Fibroblast of gingiva (primary cell): Measurements from ENCODE around the gene SMC2.

Experiments used
- DNase-seq: peaks from one replicate; pipeline ENCODE4 v3.0.0-alpha.2; 2011; ENCODE audit warnings: low read depth

SMC2 gene

GRCh38 chr9:104107799-104108198 is 13.7 kb downstream of the SMC2 start:
- DNase-seq: no peak

GRCh38 chr9:104108315-104108714 is 14.2 kb downstream of the SMC2 start:
- DNase-seq: no peak

- no peak for DNase-seq
Observed at GRCh38 chr9:104110509-104110908, 16.4 kb downstream of the SMC2 start.

- DNase-seq: peak; percentile 46
Observed at GRCh38 chr9:104118916-104119315, 24.8 kb downstream of the SMC2 start.

GRCh38 chr9:104121022-104121421 is 26.9 kb downstream of the SMC2 start:
- no peak for DNase-seq

GRCh38 chr9:104138243-104138868 is 44.2 kb downstream of the SMC2 start:
- no peak for DNase-seq

GRCh38 chr9:104142799-104143549 is 48.9 kb downstream of the SMC2 start:
- no peak for DNase-seq

GRCh38 chr9:104143550-104143910 is 49.4 kb downstream of the SMC2 start:
- DNase-seq: no peak

- no peak for DNase-seq
Observed at GRCh38 chr9:104144336-104144735, 50.2 kb downstream of the SMC2 start.

GRCh38 chr9:104173067-104173466 is 79.0 kb downstream of the SMC2 start:
- DNase-seq: no peak

GRCh38 chr9:104177003-104177611 is 83.0 kb downstream of the SMC2 start:
- no peak for DNase-seq

GRCh38 chr9:104177676-104178075 is 83.6 kb downstream of the SMC2 start:
- no peak for DNase-seq
